ENCODE data around the gene TMEM120B. TPM values are rescaled to one million over a fixed set of nuclear protein-coding genes. Genes with fewer than 3 reads are reported as not detected.

Gene TMEM120B
- total RNA-seq, 1 experiment from 2014 or later, result 8.7 TPM

- Histone ChIP-seq H3K27me3 (ENCODE audit: low read length) (no peaks in the 10 kb centered on the region), H3K79me2 (ENCODE audit: low read length) (no peaks in the 10 kb centered on the region), H3K9me2 (replicated peaks; ENCODE audit: insufficient read depth, low read length) (no peaks in the 10 kb centered on the region), H3K4me3 (ENCODE audit: low read length) (no peak overlapping the region), H3K27ac (ENCODE audit: low read length) (no peak overlapping the region), H2AFZ (ENCODE audit: low read length) (no peak overlapping the region), H3K4me2 (ENCODE audit: low read depth, low read length, poor library complexity, severe bottlenecking) (no peak overlapping the region), H4K20me1 (ENCODE audit: insufficient read depth, low read depth, low read length) (no peaks in the 10 kb centered on the region), H3K36me3 (ENCODE audit: insufficient read depth, low read length) (no peaks in the 10 kb centered on the region), H3K4me1 (ENCODE audit: low read length) (peaks cover 8% of the 10 kb centered on the region), H3K9me3 (ENCODE audit: low read length) (no peaks in the 10 kb centered on the region), H3K9ac (ENCODE audit: low read length) (no peak overlapping the region)
- DNase-seq, result no peak
Observed at GRCh38 chr12:121774968-121775474, 62.5 kb downstream of the TMEM120B start.

DNA sequence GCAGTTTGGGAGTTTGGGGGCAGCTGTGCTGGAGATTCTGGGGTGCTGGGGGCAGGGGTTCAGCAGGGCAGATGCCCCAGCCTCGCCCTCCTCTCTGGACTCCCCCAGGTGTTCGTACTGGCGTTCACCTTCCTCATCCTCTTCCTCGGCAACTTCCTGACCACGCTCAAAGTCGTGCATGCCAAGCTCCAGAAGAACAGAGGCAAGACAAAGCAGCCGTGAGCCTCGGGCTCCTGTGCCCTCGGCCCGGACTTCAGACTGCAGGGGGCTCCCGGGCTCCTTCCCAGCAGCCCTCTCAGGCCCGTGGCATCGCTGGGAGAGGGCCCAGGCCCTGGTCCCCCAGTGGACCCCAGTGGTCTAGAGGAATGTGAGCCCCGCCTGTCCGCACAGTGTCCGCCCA, 62.9 kb downstream of the TMEM120B start:
- Histone ChIP-seq H3K9me3 (ENCODE audit: low read length) (no peaks in the 10 kb centered on the region), H3K36me3 (ENCODE audit: insufficient read depth, low read length) (no peaks in the 10 kb centered on the region), H3K9me2 (replicated peaks; ENCODE audit: insufficient read depth, low read length) (no peaks in the 10 kb centered on the region), H2AFZ (ENCODE audit: low read length) (no peak overlapping the region), H3K79me2 (ENCODE audit: low read length) (no peaks in the 10 kb centered on the region), H3K27me3 (ENCODE audit: low read length) (no peaks in the 10 kb centered on the region), H4K20me1 (ENCODE audit: insufficient read depth, low read depth, low read length) (no peaks in the 10 kb centered on the region), H3K4me2 (ENCODE audit: low read depth, low read length, poor library complexity, severe bottlenecking) (no peak overlapping the region), H3K4me3 (ENCODE audit: low read length) (no peak overlapping the region), H3K27ac (ENCODE audit: low read length) (no peak overlapping the region), H3K4me1 (ENCODE audit: low read length) (peaks cover 8% of the 10 kb centered on the region), H3K9ac (ENCODE audit: low read length) (no peak overlapping the region)
- no peak for DNase-seq

DNA sequence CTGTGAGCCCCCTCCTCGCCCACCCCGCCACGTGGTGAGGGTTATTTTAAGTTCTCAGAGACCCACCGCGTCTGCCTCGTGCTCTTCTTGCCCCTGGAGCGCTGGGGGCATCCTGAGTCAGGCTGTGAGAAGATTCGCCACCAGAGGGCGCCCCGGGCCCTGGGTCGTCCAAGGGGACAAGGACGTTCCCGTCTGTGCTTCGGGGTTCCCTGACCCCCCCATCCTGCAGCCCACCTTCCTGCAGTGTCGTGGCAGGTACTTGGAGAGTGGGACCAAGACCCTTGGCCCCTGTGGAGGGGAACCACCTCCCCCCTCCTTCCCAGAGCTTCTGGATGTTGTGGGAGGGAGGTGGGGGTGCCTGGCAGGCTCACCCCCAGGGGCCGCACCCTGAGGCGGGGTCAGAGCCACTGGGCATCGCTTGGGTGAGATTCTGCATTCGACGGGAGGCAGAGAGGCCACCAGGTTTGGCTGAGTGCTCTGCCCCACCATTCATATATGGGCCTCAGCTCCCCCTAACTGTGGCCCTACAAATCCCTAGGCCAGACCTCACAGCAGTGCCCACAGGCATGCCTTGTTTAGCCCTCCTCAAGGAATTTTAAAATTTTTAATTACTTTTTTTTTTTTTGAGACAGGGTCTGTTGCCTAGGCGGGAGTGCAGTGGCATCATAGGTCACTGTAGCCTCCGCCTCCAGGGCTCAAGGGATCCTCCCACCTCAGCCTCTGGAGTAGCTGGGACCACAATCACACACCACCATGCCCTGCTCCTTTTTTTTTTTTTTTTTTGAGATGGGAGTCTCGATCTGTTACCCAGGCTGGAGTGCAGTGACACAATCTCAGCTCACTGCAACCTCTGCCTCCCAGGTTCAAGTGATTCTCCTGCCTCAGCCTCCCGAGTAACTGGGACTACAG, 63.9 kb downstream of the TMEM120B start:
- H3K9ac ChIP-seq (ENCODE audit: low read length), result no peak overlapping the region
- H3K4me1 ChIP-seq (ENCODE audit: low read length), result peaks cover 15% of the 10 kb centered on the region
- H3K9me2 ChIP-seq (replicated peaks; ENCODE audit: insufficient read depth, low read length), result no peaks in the 10 kb centered on the region
- no peaks in the 10 kb centered on the region for H3K27me3 ChIP-seq (ENCODE audit: low read length)
- no peaks in the 10 kb centered on the region for H3K79me2 ChIP-seq (ENCODE audit: low read length)
- no peaks in the 10 kb centered on the region for H4K20me1 ChIP-seq (ENCODE audit: insufficient read depth, low read depth, low read length)
- no peaks in the 10 kb centered on the region for H3K9me3 ChIP-seq (ENCODE audit: low read length)
- H3K27ac ChIP-seq (ENCODE audit: low read length), result no peak overlapping the region
- H3K36me3 ChIP-seq (ENCODE audit: insufficient read depth, low read length), result no peaks in the 10 kb centered on the region
- H3K4me2 ChIP-seq (ENCODE audit: low read depth, low read length, poor library complexity, severe bottlenecking), result peak overlapping the region; percentile 19
- no peak overlapping the region for H3K4me3 ChIP-seq (ENCODE audit: low read length)
- peak; percentile 93 for DNase-seq
- no peak overlapping the region for H2AFZ ChIP-seq (ENCODE audit: low read length)

- Histone ChIP-seq H3K4me1 (ENCODE audit: low read length) (peaks cover 22% of the 10 kb centered on the region), H3K9ac (ENCODE audit: low read length) (no peak overlapping the region)
- DNase-seq, result no peak
Observed at GRCh38 chr12:121778567-121779421, 66.2 kb downstream of the TMEM120B start.

GRCh38 chr12:121779422-121779895, 66.9 kb downstream of the TMEM120B start:
- H3K27me3 ChIP-seq (ENCODE audit: low read length), result no peaks in the 10 kb centered on the region
- no peaks in the 10 kb centered on the region for H3K9me2 ChIP-seq (replicated peaks; ENCODE audit: insufficient read depth, low read length)
- peaks cover 22% of the 10 kb centered on the region for H3K4me1 ChIP-seq (ENCODE audit: low read length)
- no peak overlapping the region for H3K27ac ChIP-seq (ENCODE audit: low read length)
- no peak for DNase-seq
- no peak overlapping the region for H2AFZ ChIP-seq (ENCODE audit: low read length)
- peaks cover 9% of the 10 kb centered on the region; the same call in 1 of the 2 replicates for H4K20me1 ChIP-seq (ENCODE audit: insufficient read depth, low read depth, low read length)
- H3K9me3 ChIP-seq (ENCODE audit: low read length), result no peaks in the 10 kb centered on the region
- H3K9ac ChIP-seq (ENCODE audit: low read length), result no peak overlapping the region
- no peak overlapping the region for H3K4me3 ChIP-seq (ENCODE audit: low read length)
- H3K36me3 ChIP-seq (ENCODE audit: insufficient read depth, low read length), result no peaks in the 10 kb centered on the region
- H3K4me2 ChIP-seq (ENCODE audit: low read depth, low read length, poor library complexity, severe bottlenecking), result no peak overlapping the region
- no peaks in the 10 kb centered on the region for H3K79me2 ChIP-seq (ENCODE audit: low read length)

More at GRCh38 chr12:121778567-121779421, 66.2 kb downstream of the TMEM120B start:
- H3K9me3 ChIP-seq (ENCODE audit: low read length), result no peaks in the 10 kb centered on the region
- no peak overlapping the region for H3K4me3 ChIP-seq (ENCODE audit: low read length)
- no peak overlapping the region for H3K4me2 ChIP-seq (ENCODE audit: low read depth, low read length, poor library complexity, severe bottlenecking)
- no peaks in the 10 kb centered on the region for H3K79me2 ChIP-seq (ENCODE audit: low read length)
- H3K36me3 ChIP-seq (ENCODE audit: insufficient read depth, low read length), result no peaks in the 10 kb centered on the region
- H3K27me3 ChIP-seq (ENCODE audit: low read length), result no peaks in the 10 kb centered on the region
- H4K20me1 ChIP-seq (ENCODE audit: insufficient read depth, low read depth, low read length), result peaks cover 9% of the 10 kb centered on the region; the same call in 1 of the 2 replicates
- H3K27ac ChIP-seq (ENCODE audit: low read length), result no peak overlapping the region
- H2AFZ ChIP-seq (ENCODE audit: low read length), result no peak overlapping the region
- H3K9me2 ChIP-seq (replicated peaks; ENCODE audit: insufficient read depth, low read length), result no peaks in the 10 kb centered on the region

DNA sequence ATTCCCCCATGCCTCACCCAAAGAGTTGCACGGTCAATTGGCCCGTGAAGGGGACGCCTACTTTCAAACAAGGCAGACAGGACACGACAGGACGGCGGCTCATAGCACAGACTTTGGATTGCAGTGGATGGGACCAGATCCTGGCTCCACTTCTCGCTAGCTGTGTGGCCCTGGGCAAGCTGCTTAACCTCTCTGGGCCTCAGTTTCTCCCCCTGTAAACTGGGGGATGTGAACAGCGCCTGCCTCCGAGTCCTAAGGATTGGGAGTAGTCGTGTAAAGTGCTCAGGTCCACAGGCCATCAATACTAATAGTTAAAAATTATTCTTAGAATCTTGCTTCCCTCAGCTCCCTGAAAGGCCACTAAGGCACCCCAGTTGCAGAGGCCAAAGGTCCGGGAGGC, 67.9 kb downstream of the TMEM120B start:
- H3K27ac ChIP-seq (ENCODE audit: low read length), result no peak overlapping the region
- no peaks in the 10 kb centered on the region for H3K27me3 ChIP-seq (ENCODE audit: low read length)
- no peak overlapping the region for H2AFZ ChIP-seq (ENCODE audit: low read length)
- no peak overlapping the region for H3K4me3 ChIP-seq (ENCODE audit: low read length)
- H3K9me3 ChIP-seq (ENCODE audit: low read length), result no peaks in the 10 kb centered on the region
- no peak for DNase-seq
- no peaks in the 10 kb centered on the region for H3K9me2 ChIP-seq (replicated peaks; ENCODE audit: insufficient read depth, low read length)
- peaks cover 22% of the 10 kb centered on the region for H3K4me1 ChIP-seq (ENCODE audit: low read length)
- no peaks in the 10 kb centered on the region for H3K36me3 ChIP-seq (ENCODE audit: insufficient read depth, low read length)
- H4K20me1 ChIP-seq (ENCODE audit: insufficient read depth, low read depth, low read length), result peaks cover 9% of the 10 kb centered on the region; the same call in 1 of the 2 replicates
- H3K9ac ChIP-seq (ENCODE audit: low read length), result no peak overlapping the region
- no peaks in the 10 kb centered on the region for H3K79me2 ChIP-seq (ENCODE audit: low read length)
- no peak overlapping the region for H3K4me2 ChIP-seq (ENCODE audit: low read depth, low read length, poor library complexity, severe bottlenecking)

- Histone ChIP-seq H3K4me3 (ENCODE audit: low read length) (peak overlapping the region; percentile 22; the same call in 1 of the 2 replicates), H3K27me3 (ENCODE audit: low read length) (no peaks in the 10 kb centered on the region), H3K9me2 (replicated peaks; ENCODE audit: insufficient read depth, low read length) (no peaks in the 10 kb centered on the region), H2AFZ (ENCODE audit: low read length) (no peak overlapping the region), H4K20me1 (ENCODE audit: insufficient read depth, low read depth, low read length) (peaks cover 9% of the 10 kb centered on the region; the same call in 1 of the 2 replicates), H3K4me2 (ENCODE audit: low read depth, low read length, poor library complexity, severe bottlenecking) (peak overlapping the region; percentile 49), H3K27ac (ENCODE audit: low read length) (0 out of 2 replicates have a peak overlapping the region, but pooled peaks have one; percentile 49), H3K9me3 (ENCODE audit: low read length) (no peaks in the 10 kb centered on the region), H3K4me1 (ENCODE audit: low read length) (peaks cover 19% of the 10 kb centered on the region), H3K36me3 (ENCODE audit: insufficient read depth, low read length) (no peaks in the 10 kb centered on the region), H3K79me2 (ENCODE audit: low read length) (no peaks in the 10 kb centered on the region), H3K9ac (ENCODE audit: low read length) (peak overlapping the region; percentile 48)
- DNase-seq, result peak; percentile 74
Observed at GRCh38 chr12:121781484-121781997, 69.0 kb downstream of the TMEM120B start.

Data from Karpas-422 (cell line).